DMS53 treated with DMSO at 0.1 percent for 48 hours (cell line): Measurements from ENCODE around the gene BICRA.
"Not testable (repeated sequence)": the region's sequence is repeated elsewhere in the genome, so short reads cannot be mapped to it uniquely, and the experiment has no call there.

Experiments
- DNase-seq: peaks from one replicate; lab custom pipeline; 2025; ENCODE audit not compliant: unreplicated experiment; lab: John Stamatoyannopoulos, UW

The BICRA gene

DNA sequence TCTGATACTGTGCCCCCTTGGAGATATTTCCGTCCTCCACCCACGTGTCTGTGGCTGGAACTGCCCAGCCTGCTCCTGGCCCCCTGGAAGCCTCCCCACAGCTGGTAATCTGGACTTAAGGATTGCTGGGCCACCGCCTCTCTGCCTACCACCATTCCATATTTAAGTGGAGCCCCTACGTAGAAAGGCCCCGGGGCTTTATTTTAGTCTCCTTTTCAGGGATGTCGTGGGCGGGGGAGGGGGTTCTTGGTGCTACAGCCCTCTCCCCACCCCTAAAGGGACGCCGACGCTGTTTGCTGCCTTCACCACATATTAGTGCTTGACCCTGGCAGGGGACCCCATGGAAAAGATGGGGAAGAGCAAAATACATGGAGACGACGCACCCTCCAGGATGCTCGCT lies 133.7 kb downstream of the BICRA start:
- no peak for DNase-seq

DNA sequence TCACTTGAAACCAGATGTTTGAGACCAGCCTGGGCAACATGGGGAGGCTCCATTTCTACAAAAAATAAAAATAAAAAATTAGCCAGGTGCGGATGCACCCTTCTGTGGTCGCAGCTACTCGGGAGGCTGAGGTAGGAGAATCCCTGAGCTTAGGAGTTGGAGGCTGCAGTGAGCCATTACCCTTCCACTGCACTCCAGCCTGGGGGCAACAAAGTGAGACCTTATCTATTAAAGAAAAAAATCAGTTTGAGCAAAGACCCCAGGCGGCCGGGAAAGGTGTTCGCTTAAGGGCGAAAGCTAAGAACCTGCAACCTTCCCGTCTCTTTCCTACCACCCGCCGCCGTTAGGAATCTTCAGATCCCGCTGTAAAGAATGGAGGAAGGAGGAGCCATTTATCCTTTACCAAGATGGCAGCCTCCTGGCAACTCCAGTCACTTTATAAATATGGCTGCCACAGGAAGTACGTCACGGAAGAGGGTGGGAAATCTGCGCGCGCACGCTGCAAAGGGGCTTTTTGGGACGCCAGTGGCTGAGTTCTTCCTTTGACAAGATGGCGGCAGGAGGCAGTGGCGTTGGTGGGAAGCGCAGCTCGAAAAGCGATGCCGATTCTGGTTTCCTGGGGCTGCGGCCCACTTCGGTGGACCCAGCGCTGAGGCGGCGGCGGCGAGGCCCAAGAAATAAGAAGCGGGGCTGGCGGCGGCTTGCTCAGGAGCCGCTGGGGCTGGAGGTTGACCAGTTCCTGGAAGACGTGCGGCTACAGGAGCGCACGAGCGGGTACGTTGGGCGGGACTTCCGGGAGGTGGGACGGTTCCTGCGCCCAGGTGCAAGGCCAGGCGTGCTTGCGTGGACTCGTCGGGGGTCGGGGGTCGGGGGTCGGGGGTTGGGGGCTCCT lies 136.3 kb downstream of the BICRA start, which contains the start of gene NOP53:
TSS of gene NOP53 (plus strand) at position 537 of the 892 bp plus-strand sequence. CDS start at position 551, 14 bp downstream.
- DNase-seq: peak; percentile 90

DNA sequence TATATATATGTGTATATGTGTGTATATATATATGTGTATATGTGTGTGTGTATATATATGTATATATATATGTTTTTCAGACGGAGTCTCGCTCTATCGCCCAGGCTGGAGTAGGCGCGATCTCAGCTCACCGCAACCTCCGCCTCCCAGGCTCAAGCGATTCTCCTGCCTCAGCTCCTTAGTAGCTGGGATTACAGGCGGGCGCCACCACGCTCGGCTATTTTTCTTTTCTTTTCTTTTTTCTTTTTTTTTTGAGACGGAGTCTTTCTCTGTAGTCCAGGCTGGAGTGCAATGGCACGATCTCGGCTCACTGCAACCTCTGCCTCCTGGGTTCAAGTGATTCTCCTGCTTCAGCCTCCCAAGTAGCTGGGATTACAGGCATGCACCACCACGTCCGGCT lies 137.2 kb downstream of the BICRA start:
- not testable (repeated sequence) for DNase-seq

DNA sequence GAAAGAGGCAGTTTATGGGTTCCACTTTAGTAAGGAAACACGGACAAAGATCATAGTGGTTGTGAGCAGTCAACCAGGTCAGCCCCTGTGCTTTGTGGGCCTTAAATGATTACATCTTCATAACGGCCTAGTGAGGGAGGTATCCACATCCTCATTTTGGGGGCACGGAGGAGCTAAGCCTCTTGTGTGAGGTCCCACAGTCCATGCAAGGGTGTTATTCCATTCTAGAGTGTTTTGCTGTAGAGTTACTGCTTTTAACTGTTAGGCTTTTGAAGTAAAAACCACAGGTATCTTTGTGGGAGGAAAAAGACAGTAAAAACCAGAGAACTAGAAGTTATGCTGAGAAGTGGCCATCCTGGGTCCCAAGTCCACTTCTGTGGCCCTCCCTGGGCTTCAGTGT lies 140.4 kb downstream of the BICRA start:
- DNase-seq: no peak

DNA sequence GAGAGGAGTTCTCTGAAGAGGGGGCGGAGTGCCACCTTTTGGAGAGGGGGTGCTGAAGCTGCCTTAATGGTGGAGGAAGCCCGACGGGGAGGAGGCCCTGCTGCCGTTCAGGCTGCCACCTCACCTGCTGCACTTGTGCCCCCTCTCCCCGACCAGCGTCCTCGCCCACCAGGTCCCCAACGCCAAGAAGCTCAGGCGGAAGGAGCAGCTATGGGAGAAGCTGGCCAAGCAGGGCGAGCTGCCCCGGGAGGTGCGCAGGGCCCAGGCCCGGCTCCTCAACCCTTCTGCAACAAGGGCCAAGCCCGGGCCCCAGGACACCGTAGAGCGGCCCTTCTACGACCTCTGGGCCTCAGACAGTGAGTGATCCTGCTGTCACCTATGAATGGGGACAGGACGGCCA lies 141.8 kb downstream of the BICRA start:
- DNase-seq: no peak

DNA sequence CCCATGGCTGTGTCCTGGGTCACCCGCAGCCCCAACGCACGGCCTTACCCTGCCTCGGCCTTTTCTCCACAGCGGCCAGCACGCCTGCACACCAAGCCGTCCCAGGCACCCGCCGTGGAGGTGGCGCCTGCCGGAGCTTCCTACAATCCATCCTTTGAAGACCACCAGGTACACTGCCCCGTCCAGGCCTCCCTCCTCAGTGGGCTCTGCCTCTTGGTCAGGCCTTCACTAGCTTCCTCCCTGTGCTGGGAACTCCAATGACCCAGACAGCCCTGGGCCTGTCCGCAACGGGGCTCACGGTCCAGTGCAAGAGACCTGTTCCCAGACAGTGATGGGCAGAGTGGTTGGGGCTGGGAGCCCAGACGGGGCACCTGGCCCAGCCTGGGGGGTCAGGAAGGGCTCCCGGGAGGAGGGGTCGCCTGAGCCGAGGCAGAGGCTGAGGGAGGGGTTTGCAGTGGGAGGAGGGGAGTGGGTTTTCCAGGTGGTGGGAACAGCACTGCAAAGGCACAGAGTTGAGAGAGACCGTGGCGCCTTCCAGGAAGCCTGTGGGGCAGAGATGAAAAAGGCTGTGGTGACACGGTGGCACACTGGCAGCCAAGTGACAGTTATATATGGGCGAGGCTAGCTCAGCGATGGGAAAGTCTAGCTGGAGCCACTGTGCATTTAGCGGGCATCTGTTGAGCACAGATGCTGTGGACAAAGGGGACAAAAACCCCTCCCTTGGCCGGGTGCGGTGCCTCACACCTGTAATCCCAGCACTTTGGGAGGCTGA lies 143.7 kb downstream of the BICRA start:
- DNase-seq: no peak
